HepG2 (cell line): ENCODE data around the gene C3orf70.

Source experiments
- CEBPG ChIP-seq: IDR thresholded peaks from 2 replicates; pipeline ENCODE4 v1.6.1; 2016
- ESRRA ChIP-seq: sonication (generic); formaldehyde crosslinking; IDR thresholded peaks from 2 replicates; pipeline ENCODE4 v1.5.1; 2020; ENCODE audit warnings: mild to moderate bottlenecking, low read depth, missing genetic modification reagents
- IRF1 ChIP-seq: sonication (generic); formaldehyde crosslinking; IDR thresholded peaks from 2 replicates; pipeline ENCODE4 v1.4.0; 2020; ENCODE audit warnings: low read depth, mild to moderate bottlenecking, missing genetic modification reagents
- RAD51 ChIP-seq: fragments of 450-650 bp; IDR thresholded peaks from 2 replicates; pipeline ENCODE4 v1.6.1; 2016; ENCODE audit warnings: borderline replicate concordance
- REST ChIP-seq, 2 experiments: IDR thresholded peaks; 2 replicates each; pipeline ENCODE4 v1.6.1; 2011 to 2012; ENCODE audit warnings: low read length in 2 of 2, borderline replicate concordance in 1 of 2, low read depth in 1 of 2, mild to moderate bottlenecking in 1 of 2, moderate library complexity in 1 of 2
- ZNF207 ChIP-seq: fragments of 450-650 bp; IDR thresholded peaks from 2 replicates; pipeline ENCODE4 v1.6.1; 2016; ENCODE audit warnings: antibody characterized with exemption, borderline replicate concordance
- ZNF318 ChIP-seq: sonication (generic); formaldehyde crosslinking; IDR thresholded peaks from 2 replicates; pipeline ENCODE4 v1.4.0; 2020; ENCODE audit warnings: mild to moderate bottlenecking, missing genetic modification reagents

GRCh38 chr3:185149591-185149990 is 3.3 kb downstream of the C3orf70 start:
- TF ChIP-seq ZNF207: no peak
- no peak for TF ChIP-seq CEBPG (CRISPR knock-in tag)
- TF ChIP-seq IRF1 (CRISPR knock-in tag): no peak
- no peak for TF ChIP-seq RAD51
- TF ChIP-seq ESRRA: no peak
- TF ChIP-seq ZNF318 (CRISPR knock-in tag): no peak
- TF ChIP-seq REST (IDR thresholded peaks at IDR 0.05; ENCODE audit: borderline replicate concordance in 1 of 2, low read depth in 1 of 2, low read length in 2 of 2): no peak
